ENCODE data around the gene PHACTR3. TPM values are rescaled to one million over a fixed set of nuclear protein-coding genes. Genes with fewer than 3 reads are reported as not detected.
"Not testable (repeated sequence)": the region's sequence is repeated elsewhere in the genome, so short reads cannot be mapped to it uniquely, and the experiment has no call there.

Gene PHACTR3
- total RNA-seq, 4 donors from 2014 or later, result 2.4 to 12.8 (median 9.7) TPM

- H3K27me3 ChIP-seq, result no peaks in the 10 kb centered on the region
- H3K4me1 ChIP-seq, result no peaks in the 10 kb centered on the region
- H3K27ac ChIP-seq, result no peak overlapping the region
- H3K9me3 ChIP-seq, result no peaks in the 10 kb centered on the region
- 69% methylated on average over 2 of the region's 2 CpGs for WGBS
- no peak for DNase-seq (ENCODE audit: low spot score in 2 of 2)
- H3K4me3 ChIP-seq, result no peak overlapping the region
- TF ChIP-seq, protein P1, sequence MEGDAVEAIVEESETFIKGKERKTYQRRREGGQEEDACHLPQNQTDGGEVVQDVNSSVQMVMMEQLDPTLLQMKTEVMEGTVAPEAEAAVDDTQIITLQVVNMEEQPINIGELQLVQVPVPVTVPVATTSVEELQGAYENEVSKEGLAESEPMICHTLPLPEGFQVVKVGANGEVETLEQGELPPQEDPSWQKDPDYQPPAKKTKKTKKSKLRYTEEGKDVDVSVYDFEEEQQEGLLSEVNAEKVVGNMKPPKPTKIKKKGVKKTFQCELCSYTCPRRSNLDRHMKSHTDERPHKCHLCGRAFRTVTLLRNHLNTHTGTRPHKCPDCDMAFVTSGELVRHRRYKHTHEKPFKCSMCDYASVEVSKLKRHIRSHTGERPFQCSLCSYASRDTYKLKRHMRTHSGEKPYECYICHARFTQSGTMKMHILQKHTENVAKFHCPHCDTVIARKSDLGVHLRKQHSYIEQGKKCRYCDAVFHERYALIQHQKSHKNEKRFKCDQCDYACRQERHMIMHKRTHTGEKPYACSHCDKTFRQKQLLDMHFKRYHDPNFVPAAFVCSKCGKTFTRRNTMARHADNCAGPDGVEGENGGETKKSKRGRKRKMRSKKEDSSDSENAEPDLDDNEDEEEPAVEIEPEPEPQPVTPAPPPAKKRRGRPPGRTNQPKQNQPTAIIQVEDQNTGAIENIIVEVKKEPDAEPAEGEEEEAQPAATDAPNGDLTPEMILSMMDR (IDR thresholded peaks at IDR 0.05), result no peak
- TF ChIP-seq POLR2A (IDR thresholded peaks at IDR 0.05) (no peak), EP300 (IDR thresholded peaks at IDR 0.05) (no peak), POLR2AphosphoS5 (IDR thresholded peaks at IDR 0.05) (no peak)
- H3K36me3 ChIP-seq, result no peaks in the 10 kb centered on the region
These were observed 243.8 kb downstream of the PHACTR3 start for GRCh38 chr20:59848182-59848581.

- H3K4me1 ChIP-seq, result no peaks in the 10 kb centered on the region
- no peaks in the 10 kb centered on the region for H3K9me3 ChIP-seq
- H3K27ac ChIP-seq, result no peak overlapping the region
- H3K36me3 ChIP-seq, result no peaks in the 10 kb centered on the region
- TF ChIP-seq POLR2AphosphoS5 (IDR thresholded peaks at IDR 0.05) (no peak), EP300 (IDR thresholded peaks at IDR 0.05) (no peak)
- TF ChIP-seq, protein P1 (IDR thresholded peaks at IDR 0.05), result peak; percentile 59 to 63
- no peaks in the 10 kb centered on the region for H3K27me3 ChIP-seq
- no peak for DNase-seq (ENCODE audit: low spot score in 2 of 2)
- 71% methylated on average over 7 of the region's 7 CpGs for WGBS
- no peak overlapping the region for H3K4me3 ChIP-seq
These were observed 245.8 kb downstream of the PHACTR3 start for GRCh38 chr20:59850018-59850641.

DNA sequence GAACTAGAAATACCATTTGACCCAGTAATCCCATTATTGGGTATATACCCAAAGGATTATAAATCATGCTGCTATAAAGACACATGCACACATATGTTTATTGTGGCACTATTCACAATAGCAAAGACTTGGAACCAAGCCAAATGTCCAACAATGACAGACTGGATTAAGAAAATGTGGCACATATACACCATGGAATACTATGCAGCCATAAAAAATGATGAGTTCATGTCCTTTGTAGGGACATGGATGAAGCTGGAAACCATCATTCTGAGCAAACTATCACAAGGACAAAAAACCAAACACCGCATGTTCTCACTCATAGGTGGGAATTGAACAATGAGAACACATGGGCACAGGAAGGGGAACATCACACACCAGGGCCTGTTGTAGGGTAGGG lies 252.2 kb downstream of the PHACTR3 start:
- not testable (repeated sequence) for H3K36me3 ChIP-seq; H3K27ac ChIP-seq; DNase-seq (ENCODE audit: low spot score in 2 of 2); H3K27me3 ChIP-seq; H3K9me3 ChIP-seq; H3K4me1 ChIP-seq; H3K4me3 ChIP-seq
- 83% methylated on average over 1 of the region's 1 CpG for WGBS

DNA sequence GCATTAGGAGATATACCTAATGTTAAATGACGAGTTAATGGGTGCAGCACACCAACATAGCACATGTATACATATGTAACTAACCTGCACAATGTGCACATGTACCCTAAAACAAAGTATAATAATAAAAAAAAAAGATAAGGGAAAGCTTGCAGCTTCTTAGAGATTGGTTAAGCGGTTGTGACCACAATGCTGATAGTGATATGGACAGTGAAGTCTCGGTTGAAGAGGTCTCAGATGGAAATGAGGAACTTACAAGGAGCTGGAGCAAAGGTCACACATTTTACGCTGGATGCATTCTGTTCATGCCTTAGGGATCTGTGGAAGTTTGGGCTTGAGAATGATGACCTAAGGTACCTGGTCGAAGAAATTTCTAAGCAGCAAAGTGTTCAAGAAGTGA lies 252.6 kb downstream of the PHACTR3 start:
- WGBS, result 93% methylated on average over 5 of the region's 5 CpGs
- H3K27ac ChIP-seq; H3K36me3 ChIP-seq; H3K9me3 ChIP-seq; H3K27me3 ChIP-seq; H3K4me1 ChIP-seq; DNase-seq (ENCODE audit: low spot score in 2 of 2); H3K4me3 ChIP-seq: not testable (repeated sequence)

DNA sequence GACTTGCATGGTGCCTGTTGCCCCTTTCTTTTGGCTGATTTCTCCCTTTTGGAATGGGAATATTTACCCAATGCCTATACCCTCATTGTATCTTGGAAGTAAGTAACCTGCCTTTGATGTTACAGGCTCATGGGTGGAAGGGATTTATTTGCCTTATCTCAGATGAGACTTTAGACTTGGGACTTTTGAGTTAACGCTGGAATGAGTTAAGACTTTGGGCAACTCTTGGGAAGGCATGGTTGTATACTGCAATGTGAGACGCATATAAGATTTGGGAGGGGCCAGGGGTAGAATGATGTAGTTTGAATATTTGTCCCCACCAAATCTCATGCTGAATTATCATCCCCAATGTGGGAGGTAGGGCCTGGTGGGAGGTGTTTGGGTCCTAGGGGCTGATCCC lies 253.6 kb downstream of the PHACTR3 start:
- Histone ChIP-seq H3K27ac (no peak overlapping the region), H3K4me3 (no peak overlapping the region), H3K36me3 (no peaks in the 10 kb centered on the region), H3K4me1 (no peaks in the 10 kb centered on the region), H3K27me3 (no peaks in the 10 kb centered on the region), H3K9me3 (no peaks in the 10 kb centered on the region)
- TF ChIP-seq, protein P1 (IDR thresholded peaks at IDR 0.05), result no peak
- WGBS, result 100% methylated on average over 2 of the region's 2 CpGs
- DNase-seq (ENCODE audit: low spot score in 2 of 2), result no peak

DNA sequence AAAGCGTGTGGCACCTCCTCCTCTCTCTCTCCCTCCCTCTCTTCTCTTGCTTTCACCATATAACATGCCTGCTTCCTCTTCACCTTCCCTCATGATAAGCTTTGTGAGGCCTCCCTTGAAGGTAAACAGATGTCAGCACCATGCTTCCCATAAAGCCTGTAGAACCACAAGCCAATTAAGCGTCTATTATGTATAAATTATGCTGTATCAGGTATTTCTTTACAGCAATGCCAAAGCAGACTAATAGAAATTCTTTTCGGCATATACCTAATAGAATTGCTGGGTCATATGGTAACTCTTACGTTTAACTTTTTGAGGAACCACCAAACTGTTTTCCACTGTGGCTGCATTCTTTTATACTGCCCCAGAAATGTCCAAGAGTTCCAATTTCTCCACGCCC lies 254.1 kb downstream of the PHACTR3 start:
- DNase-seq (ENCODE audit: low spot score in 2 of 2), result no peak
- Histone ChIP-seq H3K4me1 (no peaks in the 10 kb centered on the region), H3K36me3 (no peaks in the 10 kb centered on the region), H3K9me3 (no peaks in the 10 kb centered on the region), H3K27me3 (no peaks in the 10 kb centered on the region), H3K27ac (no peak overlapping the region), H3K4me3 (no peak overlapping the region)
- TF ChIP-seq POLR2AphosphoS5 (IDR thresholded peaks at IDR 0.05) (no peak), POLR2A (IDR thresholded peaks at IDR 0.05) (no peak), EP300 (IDR thresholded peaks at IDR 0.05) (no peak)
- TF ChIP-seq, protein P1 (IDR thresholded peaks at IDR 0.05), result no peak
- 93% methylated on average over 5 of the region's 5 CpGs for WGBS

Data from suprapubic skin (tissue), 4 donors.